GM10266 (cell line): ENCODE results near the gene GSPT1.

Source experiments
- DNase-seq: peaks from one replicate; pipeline ENCODE4 v3.0.0; 2012; ENCODE audit errors: extremely low spot score
- CTCF ChIP-seq: IDR thresholded peaks from 2 replicates; pipeline ENCODE4 v1.5.1; 2012; ENCODE audit warnings: mild to moderate bottlenecking, low read depth; ENCODE audit not compliant: control insufficient read depth, insufficient read depth; ENCODE audit errors: missing control alignments

The GSPT1 gene

GRCh38 chr16:11851294-11852091 lies 64.3 kb downstream of the GSPT1 start, which contains the start of gene RSL1D1:
TSS of gene RSL1D1 (minus strand) at chr16:11851542. CDS start at chr16:11851512, 30 bp downstream.
- DNase-seq, result peak; percentile 94
- no peak for TF ChIP-seq CTCF

GRCh38 chr16:11848842-11849241 lies 66.9 kb downstream of the GSPT1 start:
- no peak for TF ChIP-seq CTCF
- no peak for DNase-seq

GRCh38 chr16:11844499-11844898 lies 71.3 kb downstream of the GSPT1 start:
- TF ChIP-seq CTCF, result no peak
- no peak for DNase-seq

GRCh38 chr16:11843861-11844260 lies 71.9 kb downstream of the GSPT1 start:
- DNase-seq, result no peak
- TF ChIP-seq CTCF, result no peak

- no peak for TF ChIP-seq CTCF
Measured at GRCh38 chr16:11843206-11843605, 72.5 kb downstream of the GSPT1 start.

GRCh38 chr16:11841026-11841425 lies 74.7 kb downstream of the GSPT1 start:
- no peak for DNase-seq
- TF ChIP-seq CTCF, result no peak

More at GRCh38 chr16:11843206-11843605, 72.5 kb downstream of the GSPT1 start:
- no peak for DNase-seq

- DNase-seq, result no peak
- TF ChIP-seq CTCF, result no peak
Measured at GRCh38 chr16:11836650-11837244, 79.0 kb downstream of the GSPT1 start.
